Activated naive CD8-positive, alpha-beta T cell treated with anti-CD3 and anti-CD28 coated beads, Interleukin-2, amount 10 ng/mL, durations not matched to agents 7 days and 5 days (primary cell): ENCODE results near the gene PROKR2. TPM values are rescaled to one million over a fixed set of nuclear protein-coding genes. Genes with fewer than 3 reads are reported as not detected.
A peak's percentile ranks its signal among the peaks of the same experiment; 100 is the strongest.

ENCODE experiments used
- ATAC-seq: fragments of 150-1000 bp; cut with Tn5 transposase; one replicate; pipeline ENCODE4 v1.10.0; 2021; ENCODE audit warnings: low read depth, moderate library complexity
- POLR2A ChIA-PET: fragments of 350-600 bp; sonication (Branson Sonifier 250); formaldehyde crosslinking; loops from one replicate; lab custom pipeline; 2021; ENCODE audit warnings: antibody characterized with exemption; lab: Charles Lee
- DNase-seq: peaks from one replicate; pipeline ENCODE4 v3.0.0; 2021
- H3K27ac Mint-ChIP-seq: one replicate; pipeline ENCODE4 v1.8.0; 2022; ENCODE audit warnings: mild to moderate bottlenecking, mixed read lengths
- H3K27me3 Mint-ChIP-seq: one replicate; pipeline ENCODE4 v1.8.0; 2022; ENCODE audit warnings: mild to moderate bottlenecking, moderate library complexity, mixed read lengths
- H3K36me3 Mint-ChIP-seq: one replicate; pipeline ENCODE4 v1.8.0; 2021; ENCODE audit warnings: mild to moderate bottlenecking, mixed read lengths
- H3K4me1 Mint-ChIP-seq: one replicate; pipeline ENCODE4 v1.8.0; 2021; ENCODE audit warnings: mixed read lengths
- H3K4me3 Mint-ChIP-seq: one replicate; pipeline ENCODE4 v1.8.0; 2022; ENCODE audit warnings: mild to moderate bottlenecking, moderate library complexity, mixed read lengths
- H3K9me3 Mint-ChIP-seq: one replicate; pipeline ENCODE4 v1.8.0; 2021; ENCODE audit warnings: mixed read lengths
- total RNA-seq, 2 experiments: library from RNA; stranded (reverse); gene quantifications; one replicate each; pipeline ENCODE4 v1.2.3, GENCODE V29; 2021

The PROKR2 gene
- total RNA-seq, 2 experiments from 2014 or later: not detected

DNA sequence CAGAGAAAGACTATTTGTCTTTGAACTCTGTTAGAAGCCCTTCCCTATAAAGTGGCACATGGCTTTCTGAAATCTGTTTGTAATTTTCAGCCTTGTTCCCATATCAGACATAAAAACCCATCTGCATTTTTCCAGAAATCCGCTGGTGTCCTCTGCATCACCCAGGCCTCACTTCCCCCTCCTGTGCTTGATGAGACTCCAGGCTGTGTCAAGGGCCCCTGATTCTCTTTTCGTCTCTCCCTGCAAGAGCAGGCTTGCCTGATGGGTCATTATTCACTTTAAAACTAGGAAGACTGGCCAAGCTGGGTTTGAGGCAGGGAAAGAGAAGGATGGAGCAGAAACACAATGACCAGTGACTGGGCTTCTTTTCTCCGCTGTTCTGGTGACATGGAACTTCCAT is 10.6 kb upstream of the PROKR2 start:
- Mint-ChIP-seq H3K27me3 (peaks cover 30% of the 10 kb centered on the region), H3K27ac (no peak overlapping the region), H3K36me3 (no peaks in the 10 kb centered on the region), H3K4me1 (no peaks in the 10 kb centered on the region), H3K9me3 (no peaks in the 10 kb centered on the region), H3K4me3 (no peak overlapping the region)
- DNase-seq (no peak), ATAC-seq (no peak)
- POLR2A ChIA-PET: no interaction called here

DNA sequence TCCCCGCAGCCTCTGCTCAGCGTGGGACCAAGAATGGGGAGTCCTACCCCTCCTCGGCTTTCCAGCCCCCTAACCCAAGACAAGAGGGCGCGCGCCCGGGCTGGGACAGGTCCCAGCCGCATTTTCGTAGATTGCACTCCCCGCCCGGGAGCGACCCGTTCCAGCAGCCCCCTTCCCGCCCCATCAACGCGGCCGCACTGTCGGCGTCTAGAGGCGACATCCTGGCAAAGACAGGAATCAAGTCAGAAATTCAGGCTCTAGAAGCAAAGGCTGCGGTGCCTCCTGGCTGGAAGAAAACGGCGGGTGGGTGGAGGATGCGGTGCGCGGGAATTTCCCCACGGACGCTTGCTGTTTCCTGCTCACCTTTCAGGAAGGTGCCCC is 957 bp downstream of the PROKR2 start:
- H3K27me3 Mint-ChIP-seq: peaks cover 51% of the 10 kb centered on the region
- H3K36me3 Mint-ChIP-seq: no peaks in the 10 kb centered on the region
- ATAC-seq (no peak), DNase-seq (no peak)
- H3K27ac Mint-ChIP-seq: no peak overlapping the region
- H3K4me3 Mint-ChIP-seq: peak overlapping the region; percentile 53
- POLR2A ChIA-PET: no interaction called here
- peaks cover 2% of the 10 kb centered on the region for H3K4me1 Mint-ChIP-seq
- no peaks in the 10 kb centered on the region for H3K9me3 Mint-ChIP-seq

DNA sequence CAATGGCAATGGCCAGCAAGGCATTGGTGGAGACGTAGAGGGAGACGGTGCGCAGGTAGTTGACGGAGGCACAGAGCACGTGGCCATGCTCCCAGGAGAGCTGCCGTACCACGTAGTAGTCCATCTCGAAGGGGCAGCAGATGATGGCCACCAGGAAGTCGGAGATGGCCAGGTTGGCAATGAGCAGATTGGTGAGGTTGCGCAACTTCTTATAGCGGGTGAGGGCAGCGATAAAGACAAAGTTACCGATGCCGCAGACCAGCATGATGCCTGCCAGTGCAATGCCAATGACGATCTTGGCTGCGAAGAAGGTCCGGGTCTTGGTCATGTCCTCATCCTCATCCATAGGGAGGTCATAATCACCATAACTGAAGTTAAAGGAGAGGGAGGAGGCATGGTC is 2.8 kb downstream of the PROKR2 start:
- POLR2A ChIA-PET: no interaction called here
- Mint-ChIP-seq H3K4me3 (no peak overlapping the region), H3K27ac (no peak overlapping the region), H3K27me3 (peaks cover 50% of the 10 kb centered on the region), H3K36me3 (no peaks in the 10 kb centered on the region), H3K4me1 (peaks cover 2% of the 10 kb centered on the region), H3K9me3 (peaks cover 3% of the 10 kb centered on the region)
- ATAC-seq (no peak), DNase-seq (no peak)

DNA sequence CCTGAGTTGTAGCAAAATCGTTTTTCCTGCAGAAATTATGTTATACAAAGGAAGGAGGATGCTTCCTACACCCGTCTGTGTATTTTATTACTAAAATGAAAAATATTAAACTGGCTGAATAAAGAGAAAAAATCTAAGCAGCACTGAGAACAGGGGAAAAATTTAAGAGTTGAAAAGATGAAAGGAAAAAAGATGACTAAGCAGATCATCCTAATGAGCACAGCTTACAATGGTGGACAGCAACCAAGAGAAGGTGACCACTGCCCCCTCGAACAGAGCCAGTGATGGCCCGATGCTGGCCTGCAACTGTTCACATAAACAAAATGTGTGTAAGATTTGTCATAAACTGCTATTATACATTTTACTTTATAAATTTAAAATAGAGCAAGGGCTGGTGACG is 4.2 kb downstream of the PROKR2 start:
- DNase-seq (no peak), ATAC-seq (no peak)
- H3K36me3 Mint-ChIP-seq: no peaks in the 10 kb centered on the region
- peaks cover 7% of the 10 kb centered on the region for H3K9me3 Mint-ChIP-seq
- peaks cover 38% of the 10 kb centered on the region for H3K27me3 Mint-ChIP-seq
- H3K4me3 Mint-ChIP-seq: no peak overlapping the region
- H3K27ac Mint-ChIP-seq: no peak overlapping the region
- peaks cover 2% of the 10 kb centered on the region for H3K4me1 Mint-ChIP-seq
- POLR2A ChIA-PET: no interaction called here

DNA sequence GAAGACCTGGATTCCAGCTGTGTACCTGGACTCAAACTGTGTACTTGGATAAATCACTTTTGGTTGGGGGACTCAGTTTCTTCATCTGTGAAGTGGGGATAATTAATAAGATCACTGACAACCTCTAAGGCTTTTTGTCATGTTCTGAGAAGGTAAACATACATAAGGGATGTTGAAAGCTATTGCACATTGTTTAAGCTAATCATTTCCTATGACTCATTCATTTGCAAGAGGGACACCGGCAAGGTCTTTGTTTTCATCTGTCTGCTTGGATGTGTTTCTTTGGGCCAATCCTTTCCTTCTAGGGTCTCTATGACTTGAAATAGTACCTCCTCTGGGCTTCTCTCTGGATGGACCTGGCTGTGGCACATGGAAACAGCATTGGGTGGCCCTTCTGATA is 6.8 kb downstream of the PROKR2 start:
- ATAC-seq: no peak
- Mint-ChIP-seq H3K4me1 (no peaks in the 10 kb centered on the region), H3K27ac (no peak overlapping the region), H3K36me3 (no peaks in the 10 kb centered on the region), H3K9me3 (peaks cover 9% of the 10 kb centered on the region), H3K4me3 (no peak overlapping the region), H3K27me3 (peaks cover 20% of the 10 kb centered on the region)
- DNase-seq: no peak
- POLR2A ChIA-PET: no interaction called here

DNA sequence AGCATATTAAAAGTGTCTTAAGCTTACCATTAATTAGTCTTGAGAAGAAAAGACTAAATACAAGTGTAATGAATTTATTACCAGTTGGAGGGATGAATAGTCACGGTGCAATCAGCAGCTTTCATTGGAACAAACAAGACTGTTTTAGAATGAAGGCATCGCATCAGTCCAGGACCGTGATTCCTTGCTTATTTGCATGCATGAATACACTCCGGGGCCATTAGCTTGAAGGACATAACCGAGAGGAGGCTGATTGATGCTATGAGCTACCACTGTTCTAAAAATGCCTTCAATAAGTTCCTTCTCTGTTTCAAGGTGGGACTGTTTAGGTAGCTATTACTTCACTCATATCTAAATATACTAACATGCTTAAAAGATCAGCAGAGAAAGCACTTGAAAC is 17.9 kb downstream of the PROKR2 start:
- DNase-seq (no peak), ATAC-seq (no peak)
- POLR2A ChIA-PET: no interaction called here
- no peaks in the 10 kb centered on the region for H3K36me3 Mint-ChIP-seq
- H3K27me3 Mint-ChIP-seq: peaks cover 32% of the 10 kb centered on the region
- no peaks in the 10 kb centered on the region for H3K9me3 Mint-ChIP-seq
- H3K4me1 Mint-ChIP-seq: peaks cover 8% of the 10 kb centered on the region
- no peak overlapping the region for H3K4me3 Mint-ChIP-seq
- H3K27ac Mint-ChIP-seq: no peak overlapping the region

DNA sequence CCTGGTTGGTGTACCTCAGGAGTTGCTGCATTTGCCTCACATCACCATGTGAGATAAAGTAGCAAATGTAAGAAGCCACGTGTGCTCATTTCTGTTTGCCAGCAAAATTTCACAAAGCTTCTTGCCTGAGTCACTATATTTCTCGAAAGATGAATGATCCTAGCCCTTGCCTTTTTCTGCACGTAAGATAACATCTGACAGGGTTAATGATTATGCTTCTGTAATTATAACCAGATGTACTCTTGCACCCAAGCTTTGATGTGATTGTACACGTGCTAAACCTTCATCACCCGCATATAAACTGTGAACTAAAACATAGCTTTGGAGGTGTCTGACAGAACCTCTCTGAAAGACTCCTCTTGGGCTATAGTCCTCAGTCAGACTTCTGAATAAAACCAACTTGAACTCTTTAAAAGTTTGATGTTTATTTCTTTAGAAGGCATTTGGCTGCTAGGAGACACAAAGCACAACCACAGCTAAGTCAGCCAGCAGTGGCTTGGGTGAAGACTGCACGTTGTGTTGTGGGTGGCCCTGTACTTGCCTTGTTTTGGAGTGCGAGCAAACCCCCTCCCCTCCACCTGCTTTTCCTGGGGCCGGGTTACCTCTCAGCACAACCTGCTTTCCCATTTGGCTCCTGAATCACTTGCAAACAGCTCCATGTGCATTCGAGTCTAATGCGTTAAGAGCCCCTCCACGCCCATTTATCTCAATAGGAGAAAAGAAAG is 19.3 kb downstream of the PROKR2 start:
- DNase-seq (no peak), ATAC-seq (no peak)
- POLR2A ChIA-PET: no interaction called here
- Mint-ChIP-seq H3K4me3 (peak overlapping the region; percentile 15), H3K36me3 (no peaks in the 10 kb centered on the region), H3K4me1 (peaks cover 8% of the 10 kb centered on the region), H3K9me3 (no peaks in the 10 kb centered on the region), H3K27ac (no peak overlapping the region), H3K27me3 (peaks cover 35% of the 10 kb centered on the region)

DNA sequence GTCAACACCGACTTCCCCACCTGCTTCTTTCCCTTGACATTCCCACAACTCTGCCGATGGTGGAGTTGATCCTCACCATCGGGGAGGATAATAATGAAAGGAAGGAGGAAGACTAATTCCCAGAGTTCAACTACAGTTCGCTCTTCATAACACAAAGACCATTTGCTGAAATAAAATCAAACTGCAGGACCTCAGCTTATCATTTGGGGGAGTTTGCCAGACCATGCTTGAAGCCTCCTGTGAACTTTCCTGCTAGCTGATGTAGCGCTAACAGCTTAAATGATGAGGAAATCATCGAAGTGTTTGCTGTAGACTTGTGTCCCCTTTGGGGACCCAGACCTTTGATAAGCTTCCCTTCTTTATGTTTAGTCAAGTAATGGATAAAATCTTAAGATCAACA is 26.2 kb downstream of the PROKR2 start:
- POLR2A ChIA-PET: no interaction called here
- Mint-ChIP-seq H3K4me3 (no peak overlapping the region), H3K36me3 (no peaks in the 10 kb centered on the region), H3K4me1 (no peaks in the 10 kb centered on the region), H3K27me3 (peaks cover 12% of the 10 kb centered on the region), H3K9me3 (no peaks in the 10 kb centered on the region), H3K27ac (no peak overlapping the region)
- no peak for ATAC-seq
- no peak for DNase-seq

DNA sequence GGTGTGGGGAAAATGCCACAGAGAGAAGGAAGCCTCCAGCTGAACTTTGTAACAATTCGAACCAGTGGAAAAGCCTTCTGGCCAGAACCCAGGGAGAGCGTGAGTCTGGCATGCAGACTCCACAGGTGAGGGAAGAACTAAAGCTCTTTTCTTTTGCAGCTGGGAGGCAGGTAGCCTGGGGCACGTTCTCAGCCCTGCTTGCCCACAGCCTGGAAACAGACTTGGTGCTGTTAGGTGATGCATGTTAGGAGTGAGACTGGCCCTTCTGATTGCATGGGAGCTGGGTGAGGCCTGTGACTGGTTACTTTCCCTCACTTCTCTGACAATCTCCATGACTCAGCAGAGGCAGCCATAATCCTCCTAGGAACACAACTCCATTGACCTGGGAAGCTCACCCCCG is 34.2 kb downstream of the PROKR2 start:
- no peak for DNase-seq
- Mint-ChIP-seq H3K4me1 (no peaks in the 10 kb centered on the region), H3K9me3 (peaks cover 1% of the 10 kb centered on the region), H3K27me3 (peaks cover 6% of the 10 kb centered on the region), H3K4me3 (no peak overlapping the region), H3K36me3 (no peaks in the 10 kb centered on the region), H3K27ac (no peak overlapping the region)
- POLR2A ChIA-PET: no interaction called here
- ATAC-seq: no peak

DNA sequence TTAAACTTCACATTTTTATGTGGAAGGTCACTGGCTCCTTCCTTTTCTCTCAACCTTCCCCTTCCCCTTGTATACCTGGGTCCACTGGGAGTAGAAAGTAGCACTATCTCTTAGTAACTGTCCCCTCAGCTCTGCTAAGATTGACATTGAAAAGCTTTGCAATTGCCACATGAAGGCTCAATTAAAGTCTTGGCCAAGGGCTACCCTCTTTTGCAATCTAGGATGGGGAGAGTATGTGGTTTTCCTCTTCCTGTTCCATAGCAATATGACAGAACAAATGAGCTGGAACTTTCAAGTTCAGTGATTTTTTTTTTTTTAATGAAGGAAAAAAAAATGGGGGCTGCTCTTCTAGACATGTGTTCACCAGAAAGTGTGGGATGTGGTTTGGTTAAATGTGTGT is 37.1 kb downstream of the PROKR2 start:
- no peak for ATAC-seq
- no peaks in the 10 kb centered on the region for H3K36me3 Mint-ChIP-seq

DNA sequence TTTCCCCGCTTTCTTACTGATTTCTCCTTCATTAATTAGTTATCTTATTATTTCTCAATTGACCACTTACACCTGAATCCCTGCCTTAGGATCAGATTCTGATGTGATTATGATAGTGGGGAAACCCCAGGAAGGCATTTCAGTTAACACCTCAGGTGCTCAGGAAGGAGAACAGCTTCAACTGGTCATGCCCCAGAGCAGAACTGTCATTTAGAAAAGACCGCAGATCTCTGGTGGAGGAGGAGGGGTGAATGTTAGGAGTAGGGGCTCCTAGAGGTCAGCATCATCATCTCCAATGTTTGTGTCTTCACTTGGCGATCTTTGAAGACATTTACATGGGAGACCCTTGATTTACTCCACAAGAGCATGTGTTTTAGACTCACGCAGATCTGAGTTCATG is 44.5 kb downstream of the PROKR2 start:
- no peak for DNase-seq
- Mint-ChIP-seq H3K4me3 (no peak overlapping the region), H3K36me3 (no peaks in the 10 kb centered on the region), H3K4me1 (no peaks in the 10 kb centered on the region), H3K9me3 (no peaks in the 10 kb centered on the region), H3K27me3 (peaks cover 3% of the 10 kb centered on the region), H3K27ac (no peak overlapping the region)
- no peak for ATAC-seq
- POLR2A ChIA-PET: no interaction called here

More for the DNA sequence above, 37.1 kb downstream of the PROKR2 start:
- DNase-seq: no peak
- POLR2A ChIA-PET: no interaction called here
- H3K4me1 Mint-ChIP-seq: no peaks in the 10 kb centered on the region
- H3K9me3 Mint-ChIP-seq: peaks cover 1% of the 10 kb centered on the region
- no peak overlapping the region for H3K4me3 Mint-ChIP-seq
- H3K27me3 Mint-ChIP-seq: peaks cover 6% of the 10 kb centered on the region
- H3K27ac Mint-ChIP-seq: no peak overlapping the region

DNA sequence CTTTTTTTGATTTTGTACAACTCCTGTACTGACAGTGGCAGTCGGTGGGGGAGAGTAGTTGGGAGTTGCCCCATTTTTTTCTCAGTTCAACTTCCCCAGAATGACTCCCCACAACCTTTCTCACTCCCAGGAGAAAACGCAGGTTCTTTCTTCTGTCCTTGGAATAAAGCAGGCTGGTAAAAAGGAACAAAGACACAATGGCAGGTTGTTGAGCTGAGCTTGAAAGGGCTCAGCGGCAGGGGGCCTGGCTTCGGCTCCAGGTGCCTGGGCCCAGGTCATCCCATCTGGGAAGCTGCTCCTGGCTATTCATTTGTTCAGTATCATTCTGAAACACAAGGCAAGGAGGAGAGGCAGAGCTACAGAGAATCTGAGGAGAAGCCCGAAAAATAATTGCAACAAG is 46.2 kb downstream of the PROKR2 start:
- peaks cover 2% of the 10 kb centered on the region for H3K4me1 Mint-ChIP-seq
- ATAC-seq: no peak
- H3K27ac Mint-ChIP-seq: no peak overlapping the region
- no peak overlapping the region for H3K4me3 Mint-ChIP-seq
- POLR2A ChIA-PET: no interaction called here
- H3K27me3 Mint-ChIP-seq: peaks cover 4% of the 10 kb centered on the region
- no peaks in the 10 kb centered on the region for H3K36me3 Mint-ChIP-seq
- no peak for DNase-seq
- no peaks in the 10 kb centered on the region for H3K9me3 Mint-ChIP-seq

DNA sequence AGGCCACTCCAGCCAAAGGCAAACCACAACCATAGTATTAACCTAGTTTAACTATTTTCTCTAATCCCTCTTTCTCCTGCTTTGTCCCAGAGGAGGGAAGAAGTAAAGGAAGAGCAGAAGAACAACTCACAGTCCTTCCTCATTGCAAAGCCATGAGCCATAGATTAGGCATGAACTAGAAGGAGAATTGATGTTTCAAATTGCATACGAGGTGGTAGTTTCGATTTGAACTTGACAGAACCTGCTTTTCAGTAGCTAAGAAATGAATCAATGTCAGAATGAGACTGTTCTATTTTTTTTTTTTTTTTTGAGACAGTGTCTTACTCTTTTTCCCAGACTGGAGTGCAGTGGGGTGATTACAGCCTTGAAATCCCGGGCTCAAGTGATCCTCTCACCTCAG is 48.3 kb downstream of the PROKR2 start:
- Mint-ChIP-seq H3K4me3 (no peak overlapping the region), H3K27ac (no peak overlapping the region), H3K27me3 (peaks cover 20% of the 10 kb centered on the region), H3K36me3 (no peaks in the 10 kb centered on the region), H3K4me1 (peaks cover 2% of the 10 kb centered on the region), H3K9me3 (no peaks in the 10 kb centered on the region)
- ATAC-seq (no peak), DNase-seq (no peak)
- POLR2A ChIA-PET: no interaction called here

DNA sequence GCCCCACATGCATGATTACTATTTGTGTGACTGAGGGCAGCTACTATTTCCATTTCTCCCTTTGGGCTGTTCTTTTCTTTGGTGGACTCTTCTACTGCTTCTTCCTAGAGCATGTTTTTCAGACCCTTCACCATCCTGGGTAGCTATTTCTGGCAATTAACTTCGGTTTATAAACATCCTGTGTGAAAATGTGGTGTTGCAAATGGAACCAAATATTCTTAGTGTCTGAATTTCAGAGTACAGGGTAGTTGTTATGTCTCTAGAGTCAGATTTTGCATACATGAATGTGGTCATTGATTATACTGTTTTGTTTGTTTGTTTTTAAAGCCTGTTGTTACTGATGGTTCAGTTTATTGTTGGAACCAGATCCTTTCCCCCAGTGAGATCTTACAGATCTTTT is 49.7 kb downstream of the PROKR2 start:
- POLR2A ChIA-PET: no interaction called here
- Mint-ChIP-seq H3K4me1 (peaks cover 2% of the 10 kb centered on the region), H3K4me3 (no peak overlapping the region), H3K27ac (no peak overlapping the region), H3K9me3 (no peaks in the 10 kb centered on the region), H3K27me3 (peaks cover 24% of the 10 kb centered on the region), H3K36me3 (no peaks in the 10 kb centered on the region)
- ATAC-seq: no peak
- DNase-seq: no peak
